ENCODE results near the gene DHTKD1. TPM values are rescaled to one million over a fixed set of nuclear protein-coding genes. Genes with fewer than 3 reads are reported as not detected.
A peak's percentile ranks its signal among the peaks of the same experiment; 100 is the strongest.

DHTKD1 gene
- total RNA-seq, 1 experiment from 2014 or later: 32.4 TPM

GRCh38 chr10:12113627-12114026 lies 44.9 kb downstream of the DHTKD1 start:
- ChIA-PET CTCF (no interaction called here), POLR2A (ENCODE audit: low non-redundant PET) (no interaction called here)
- intact Hi-C loops (cut with micrococcal nuclease; ENCODE audit: unreplicated experiment): no loop called here
- no peaks in the 10 kb centered on the region for H3K27me3 ChIP-seq (replicated peaks; ENCODE audit: insufficient read depth, low read depth, low read length, poor library complexity)
- no peak for DNase-seq (ENCODE audit: low spot score)
- H3K4me1 ChIP-seq (ENCODE audit: insufficient read depth, low read length, poor library complexity, severe bottlenecking): no peaks in the 10 kb centered on the region
- BruUV-seq (replicated peaks): no TSS peak
- no peaks in the 10 kb centered on the region for H3K9me3 ChIP-seq (ENCODE audit: low read depth, low read length, poor library complexity, severe bottlenecking)
- no peak overlapping the region for H3K27ac ChIP-seq (ENCODE audit: low read depth, low read length, poor library complexity, severe bottlenecking)
- no peak overlapping the region for H3K4me3 ChIP-seq (ENCODE audit: low read depth, low read length, poor library complexity, severe bottlenecking)
- TF ChIP-seq CTCF (conservative IDR thresholded peaks at IDR 0.05; ENCODE audit: low read depth, low read length) (no peak), EZH2 (IDR thresholded peaks at IDR 0.05; ENCODE audit: borderline replicate concordance, low read depth, low read length, poor library complexity, severe bottlenecking) (no peak)
- H3K36me3 ChIP-seq (ENCODE audit: insufficient read depth, low read length, poor library complexity, severe bottlenecking): peaks cover 23% of the 10 kb centered on the region

DNA sequence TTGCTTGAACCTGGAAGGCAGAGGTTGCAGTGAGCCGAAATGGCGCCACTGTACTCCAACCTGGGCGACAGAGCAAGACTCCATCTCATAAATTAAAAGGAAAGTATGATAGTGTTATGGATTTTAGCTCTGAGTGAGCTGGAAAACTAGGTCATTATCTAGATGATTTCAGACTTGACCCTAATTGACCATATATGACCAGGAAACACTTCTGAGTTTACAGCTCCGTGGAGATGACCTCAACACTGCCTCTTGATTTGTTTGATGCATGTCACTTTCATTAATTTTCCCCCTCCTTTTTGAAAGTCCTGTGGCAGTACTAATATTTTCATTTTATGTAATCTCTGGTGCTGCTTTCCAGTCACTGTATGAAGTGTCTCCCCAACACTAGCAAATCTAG lies 52.9 kb downstream of the DHTKD1 start:
- H3K9me3 ChIP-seq (ENCODE audit: low read depth, low read length, poor library complexity, severe bottlenecking): no peaks in the 10 kb centered on the region
- ChIA-PET CTCF (no interaction called here), POLR2A (ENCODE audit: low non-redundant PET) (no interaction called here)
- H3K4me3 ChIP-seq (ENCODE audit: low read depth, low read length, poor library complexity, severe bottlenecking): no peak overlapping the region
- TF ChIP-seq CTCF (conservative IDR thresholded peaks at IDR 0.05; ENCODE audit: low read depth, low read length): no peak
- TF ChIP-seq EZH2 (IDR thresholded peaks at IDR 0.05; ENCODE audit: borderline replicate concordance, low read depth, low read length, poor library complexity, severe bottlenecking): no peak
- no peak for DNase-seq (ENCODE audit: low spot score)
- no peaks in the 10 kb centered on the region for H3K4me1 ChIP-seq (ENCODE audit: insufficient read depth, low read length, poor library complexity, severe bottlenecking)
- no peaks in the 10 kb centered on the region for H3K27me3 ChIP-seq (replicated peaks; ENCODE audit: insufficient read depth, low read depth, low read length, poor library complexity)
- intact Hi-C loops (cut with micrococcal nuclease; ENCODE audit: unreplicated experiment): no loop called here
- BruUV-seq (replicated peaks): no TSS peak
- H3K27ac ChIP-seq (ENCODE audit: low read depth, low read length, poor library complexity, severe bottlenecking): no peak overlapping the region
- H3K36me3 ChIP-seq (ENCODE audit: insufficient read depth, low read length, poor library complexity, severe bottlenecking): peaks cover 33% of the 10 kb centered on the region

DNA sequence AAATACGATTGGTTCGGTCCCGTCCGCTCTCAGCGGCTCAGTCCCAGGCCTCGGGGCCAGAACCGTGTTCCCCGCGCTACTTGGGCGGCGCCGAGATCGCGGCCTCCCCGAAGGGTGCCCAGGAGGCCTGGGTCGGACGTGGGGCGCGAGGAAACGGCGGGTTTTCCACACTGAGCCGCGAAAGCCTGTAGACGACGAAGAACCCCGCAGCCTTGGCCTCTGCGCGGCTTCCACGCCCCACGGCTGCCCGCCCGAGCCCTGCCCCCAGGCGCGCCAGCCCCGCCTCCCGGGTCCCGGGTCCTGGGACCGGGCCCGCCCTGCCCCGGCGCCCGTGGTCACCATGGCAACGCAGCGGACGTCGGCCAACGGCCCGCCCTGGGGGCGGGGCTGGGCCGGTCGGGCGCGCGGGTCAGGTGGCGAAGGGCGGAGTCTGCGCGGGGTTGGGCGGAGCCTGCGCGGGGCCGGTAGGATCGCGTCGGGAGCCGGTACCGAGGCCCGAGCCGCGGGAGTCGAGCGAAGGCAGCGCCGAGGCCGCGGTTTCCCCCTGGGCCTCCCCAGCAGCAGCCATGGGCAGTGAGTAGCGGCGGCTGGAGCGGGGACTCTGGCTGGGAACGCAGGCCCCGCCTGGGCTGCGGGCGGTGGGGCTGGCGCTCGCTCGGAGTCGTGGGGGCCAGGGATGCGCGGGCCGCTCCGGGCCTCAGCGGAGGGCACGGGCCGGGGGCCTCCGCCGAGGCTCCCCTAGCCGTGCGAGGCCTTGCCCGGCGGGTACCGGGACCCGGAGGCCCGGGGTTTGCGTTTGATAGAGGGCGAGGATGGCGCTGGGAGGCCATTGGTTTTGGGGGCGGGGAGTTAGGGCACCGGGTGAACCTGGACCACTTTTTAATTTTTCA lies 60.7 kb downstream of the DHTKD1 start, which contains the start of gene SEC61A2:
Gene SEC61A2 (plus strand): TSS at position 456 of the 890 bp plus-strand sequence. CDS start 111 bp downstream, at position 567.
- no peaks in the 10 kb centered on the region for H3K27me3 ChIP-seq (replicated peaks; ENCODE audit: insufficient read depth, low read depth, low read length, poor library complexity)
- ChIA-PET POLR2A (ENCODE audit: low non-redundant PET) (no interaction called here), CTCF (no interaction called here)
- BruUV-seq (replicated peaks): no TSS peak
- H3K36me3 ChIP-seq (ENCODE audit: insufficient read depth, low read length, poor library complexity, severe bottlenecking): no peaks in the 10 kb centered on the region
- TF ChIP-seq EZH2 (IDR thresholded peaks at IDR 0.05; ENCODE audit: borderline replicate concordance, low read depth, low read length, poor library complexity, severe bottlenecking): no peak
- TF ChIP-seq CTCF (conservative IDR thresholded peaks at IDR 0.05; ENCODE audit: low read depth, low read length): no peak
- DNase-seq (ENCODE audit: low spot score): peak; percentile 94
- H3K4me3 ChIP-seq (ENCODE audit: low read depth, low read length, poor library complexity, severe bottlenecking): peak within 1 kb of the TSS; percentile 70
- H3K9me3 ChIP-seq (ENCODE audit: low read depth, low read length, poor library complexity, severe bottlenecking): no peaks in the 10 kb centered on the region
- peak within 1 kb of the TSS; percentile 86 for H3K27ac ChIP-seq (ENCODE audit: low read depth, low read length, poor library complexity, severe bottlenecking)
- H3K4me1 ChIP-seq (ENCODE audit: insufficient read depth, low read length, poor library complexity, severe bottlenecking): no peaks in the 10 kb centered on the region
- intact Hi-C loops (cut with micrococcal nuclease; ENCODE audit: unreplicated experiment): no loop called here
